ENCODE results near the gene CUX1. TPM values are rescaled to one million over a fixed set of nuclear protein-coding genes. Genes with fewer than 3 reads are reported as not detected.

CUX1 gene
- total RNA-seq, 1 donor from 2014 or later = 118 TPM

DNA sequence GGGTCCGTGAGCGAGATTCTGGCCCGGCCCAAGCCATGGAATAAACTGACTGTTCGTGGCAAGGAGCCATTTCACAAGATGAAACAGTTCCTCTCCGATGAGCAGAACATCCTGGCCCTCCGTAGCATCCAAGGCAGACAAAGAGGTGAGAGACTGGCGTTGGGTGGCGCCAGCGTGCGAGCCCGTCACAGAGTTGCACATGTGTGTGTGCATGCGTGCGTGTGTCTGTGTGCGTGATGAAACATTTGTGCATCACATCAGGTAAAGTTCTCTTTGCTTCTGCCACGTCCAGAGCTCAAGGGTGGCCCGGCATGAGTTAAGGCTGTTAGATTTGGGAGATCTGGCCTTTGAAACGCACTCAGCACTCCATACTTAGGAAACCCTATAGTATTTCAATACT, 379.7 kb downstream of the CUX1 start:
- H3K4me1 Mint-ChIP-seq (ENCODE audit: low read depth) = peaks cover 5% of the 10 kb centered on the region
- TF ChIP-seq, protein P1, sequence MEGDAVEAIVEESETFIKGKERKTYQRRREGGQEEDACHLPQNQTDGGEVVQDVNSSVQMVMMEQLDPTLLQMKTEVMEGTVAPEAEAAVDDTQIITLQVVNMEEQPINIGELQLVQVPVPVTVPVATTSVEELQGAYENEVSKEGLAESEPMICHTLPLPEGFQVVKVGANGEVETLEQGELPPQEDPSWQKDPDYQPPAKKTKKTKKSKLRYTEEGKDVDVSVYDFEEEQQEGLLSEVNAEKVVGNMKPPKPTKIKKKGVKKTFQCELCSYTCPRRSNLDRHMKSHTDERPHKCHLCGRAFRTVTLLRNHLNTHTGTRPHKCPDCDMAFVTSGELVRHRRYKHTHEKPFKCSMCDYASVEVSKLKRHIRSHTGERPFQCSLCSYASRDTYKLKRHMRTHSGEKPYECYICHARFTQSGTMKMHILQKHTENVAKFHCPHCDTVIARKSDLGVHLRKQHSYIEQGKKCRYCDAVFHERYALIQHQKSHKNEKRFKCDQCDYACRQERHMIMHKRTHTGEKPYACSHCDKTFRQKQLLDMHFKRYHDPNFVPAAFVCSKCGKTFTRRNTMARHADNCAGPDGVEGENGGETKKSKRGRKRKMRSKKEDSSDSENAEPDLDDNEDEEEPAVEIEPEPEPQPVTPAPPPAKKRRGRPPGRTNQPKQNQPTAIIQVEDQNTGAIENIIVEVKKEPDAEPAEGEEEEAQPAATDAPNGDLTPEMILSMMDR (IDR thresholded peaks at IDR 0.05) = no peak
- peaks cover 32% of the 10 kb centered on the region for H3K36me3 Mint-ChIP-seq (ENCODE audit: low read depth)
- H3K9me3 Mint-ChIP-seq (ENCODE audit: low read depth) = no peaks in the 10 kb centered on the region
- no peak for DNase-seq (ENCODE audit: low spot score)
- H3K4me3 Mint-ChIP-seq (ENCODE audit: unreplicated experiment) = no peak overlapping the region
- no peak overlapping the region for H3K27ac Mint-ChIP-seq (ENCODE audit: unreplicated experiment)
- H3K27me3 Mint-ChIP-seq (ENCODE audit: low read depth) = no peaks in the 10 kb centered on the region

DNA sequence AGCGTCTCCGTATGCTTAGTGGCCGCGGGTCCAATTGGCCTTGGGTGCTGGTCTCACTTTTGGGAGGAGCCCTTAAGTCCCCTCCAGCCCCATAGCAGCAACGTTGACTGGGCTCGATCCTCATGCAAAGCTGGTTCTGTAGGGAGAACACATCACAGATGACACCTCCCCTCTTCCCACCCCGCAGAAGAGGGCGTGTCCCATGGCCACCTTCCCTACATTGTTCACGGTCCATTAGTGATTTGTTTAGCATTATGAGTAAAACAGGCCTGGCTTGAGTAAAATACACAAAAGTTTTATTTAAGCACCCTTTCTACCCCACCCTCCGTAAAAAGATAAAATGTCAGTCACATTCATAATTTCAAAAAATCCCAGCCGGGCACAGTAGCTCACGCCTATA, 380.2 kb downstream of the CUX1 start:
- Mint-ChIP-seq H3K27ac (ENCODE audit: unreplicated experiment) (no peak overlapping the region), H3K27me3 (ENCODE audit: low read depth) (no peaks in the 10 kb centered on the region), H3K4me3 (ENCODE audit: unreplicated experiment) (no peak overlapping the region), H3K36me3 (ENCODE audit: low read depth) (peaks cover 35% of the 10 kb centered on the region), H3K9me3 (ENCODE audit: low read depth) (no peaks in the 10 kb centered on the region), H3K4me1 (ENCODE audit: low read depth) (peaks cover 5% of the 10 kb centered on the region)
- TF ChIP-seq, protein P1 (IDR thresholded peaks at IDR 0.05) = no peak
- no peak for DNase-seq (ENCODE audit: low spot score)

DNA sequence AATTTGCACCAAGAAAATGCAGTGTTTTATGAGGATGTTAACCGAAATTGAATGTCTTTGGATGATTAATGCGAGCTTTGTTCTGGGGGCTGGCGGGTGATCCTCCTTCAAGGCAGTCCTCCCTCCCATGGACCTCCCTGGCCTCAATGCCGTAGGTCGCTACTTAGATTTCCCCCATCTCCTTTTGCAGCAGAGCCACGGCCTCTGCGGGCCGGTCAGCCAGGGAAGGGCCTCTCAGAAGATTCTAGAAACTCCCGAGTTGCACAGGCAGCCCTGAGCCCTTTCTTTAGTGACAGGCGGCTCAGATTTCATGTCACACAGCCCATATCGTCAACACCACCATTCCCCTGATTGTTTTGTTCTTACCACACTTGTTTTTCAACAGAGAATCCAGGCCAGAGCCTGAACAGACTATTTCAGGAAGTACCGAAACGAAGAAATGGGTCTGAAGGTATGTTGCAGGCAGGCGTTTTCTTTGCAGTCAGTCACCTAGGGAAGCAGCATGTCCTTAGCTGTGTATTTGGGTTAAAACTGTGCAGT, 381.1 kb downstream of the CUX1 start:
- Mint-ChIP-seq H3K36me3 (ENCODE audit: low read depth) (peaks cover 35% of the 10 kb centered on the region), H3K4me1 (ENCODE audit: low read depth) (peaks cover 5% of the 10 kb centered on the region), H3K27me3 (ENCODE audit: low read depth) (no peaks in the 10 kb centered on the region), H3K9me3 (ENCODE audit: low read depth) (no peaks in the 10 kb centered on the region), H3K4me3 (ENCODE audit: unreplicated experiment) (no peak overlapping the region), H3K27ac (ENCODE audit: unreplicated experiment) (peak overlapping the region; percentile 32)
- no peak for DNase-seq (ENCODE audit: low spot score)
- TF ChIP-seq, protein P1 (IDR thresholded peaks at IDR 0.05) = no peak

DNA sequence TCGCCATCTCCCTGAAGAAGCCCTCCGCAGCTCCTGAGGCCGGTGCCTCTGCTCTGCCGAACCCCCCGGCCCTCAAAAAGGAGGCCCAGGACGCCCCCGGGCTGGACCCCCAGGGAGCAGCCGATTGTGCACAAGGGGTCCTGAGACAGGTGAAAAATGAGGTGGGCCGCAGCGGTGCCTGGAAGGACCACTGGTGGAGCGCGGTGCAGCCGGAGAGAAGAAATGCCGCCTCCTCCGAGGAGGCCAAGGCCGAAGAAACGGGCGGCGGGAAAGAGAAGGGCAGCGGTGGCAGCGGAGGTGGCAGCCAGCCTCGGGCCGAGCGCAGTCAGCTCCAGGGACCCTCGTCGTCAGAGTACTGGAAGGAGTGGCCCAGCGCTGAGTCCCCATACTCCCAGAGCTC, 384.1 kb downstream of the CUX1 start:
- Mint-ChIP-seq H3K27ac (ENCODE audit: unreplicated experiment) (no peak overlapping the region), H3K27me3 (ENCODE audit: low read depth) (no peaks in the 10 kb centered on the region), H3K36me3 (ENCODE audit: low read depth) (peaks cover 38% of the 10 kb centered on the region), H3K4me3 (ENCODE audit: unreplicated experiment) (no peak overlapping the region), H3K4me1 (ENCODE audit: low read depth) (no peaks in the 10 kb centered on the region), H3K9me3 (ENCODE audit: low read depth) (no peaks in the 10 kb centered on the region)
- no peak for DNase-seq (ENCODE audit: low spot score)
- TF ChIP-seq, protein P1 (IDR thresholded peaks at IDR 0.05) = no peak

DNA sequence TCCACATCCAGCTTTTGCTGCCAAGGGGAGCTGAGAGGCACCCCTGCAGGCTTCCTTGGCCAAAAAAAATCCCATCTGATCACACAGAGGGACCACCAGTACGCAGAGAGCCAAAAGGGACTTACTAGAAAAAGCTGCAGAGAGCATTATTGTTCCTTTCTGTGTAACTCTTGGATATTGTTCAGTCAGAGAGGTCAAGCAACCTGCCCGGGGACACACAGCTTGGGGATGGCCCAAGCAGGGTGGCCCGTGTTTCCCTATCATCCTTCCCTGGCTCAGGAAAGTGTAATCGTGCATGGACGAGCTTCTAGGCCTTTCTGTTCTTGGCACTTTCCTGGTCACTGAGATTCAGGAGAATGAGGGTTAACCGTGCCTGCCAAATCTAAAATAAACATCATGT, 385.1 kb downstream of the CUX1 start:
- H3K4me3 Mint-ChIP-seq (ENCODE audit: unreplicated experiment) = no peak overlapping the region
- TF ChIP-seq, protein P1 (IDR thresholded peaks at IDR 0.05) = no peak
- no peaks in the 10 kb centered on the region for H3K27me3 Mint-ChIP-seq (ENCODE audit: low read depth)
- H3K9me3 Mint-ChIP-seq (ENCODE audit: low read depth) = no peaks in the 10 kb centered on the region
- DNase-seq (ENCODE audit: low spot score) = no peak
- H3K4me1 Mint-ChIP-seq (ENCODE audit: low read depth) = no peaks in the 10 kb centered on the region
- H3K27ac Mint-ChIP-seq (ENCODE audit: unreplicated experiment) = no peak overlapping the region
- H3K36me3 Mint-ChIP-seq (ENCODE audit: low read depth) = peaks cover 32% of the 10 kb centered on the region
